HL-60/S4 treated with phorbol 12-myristate 13-acetate at 8.2 ng/mL for 4 days and 3 days (cell line): Measurements from ENCODE around the gene PRR13.

Source experiments
- in situ Hi-C: fragments of 300-500 bp; cut with MboI; formaldehyde crosslinking; loops from 2 replicates; pipeline ENCODE4 v1.15.0; 2022; ENCODE audit warnings: low sequenced_read_pairs

The PRR13 gene

GRCh38 chr12:53486736-53487487 is 45.4 kb downstream of the PRR13 start:
- in situ Hi-C loops, result no loop called here

- in situ Hi-C loops, result no loop called here
These were observed 47.8 kb downstream of the PRR13 start for GRCh38 chr12:53489242-53489864.

- in situ Hi-C loops, result no loop called here
These were observed 50.7 kb downstream of the PRR13 start for GRCh38 chr12:53492188-53492587.

GRCh38 chr12:53492830-53493609 is 51.5 kb downstream of the PRR13 start:
- in situ Hi-C loops, result no loop called here

GRCh38 chr12:53493610-53494391 is 52.3 kb downstream of the PRR13 start:
- in situ Hi-C loops, result no loop called here
